Cerebellar nuclear complex (tissue), 1 donor: Measurements from ENCODE around the gene GJD3.

Experiments used
- DNase-seq, 2 experiments: peaks; one replicate each; lab custom pipeline; 2025; lab: John Stamatoyannopoulos, UW

The GJD3 gene

GRCh38 chr17:40322358-40323315, 41.9 kb downstream of the GJD3 start:
- DNase-seq = no peak

DNA sequence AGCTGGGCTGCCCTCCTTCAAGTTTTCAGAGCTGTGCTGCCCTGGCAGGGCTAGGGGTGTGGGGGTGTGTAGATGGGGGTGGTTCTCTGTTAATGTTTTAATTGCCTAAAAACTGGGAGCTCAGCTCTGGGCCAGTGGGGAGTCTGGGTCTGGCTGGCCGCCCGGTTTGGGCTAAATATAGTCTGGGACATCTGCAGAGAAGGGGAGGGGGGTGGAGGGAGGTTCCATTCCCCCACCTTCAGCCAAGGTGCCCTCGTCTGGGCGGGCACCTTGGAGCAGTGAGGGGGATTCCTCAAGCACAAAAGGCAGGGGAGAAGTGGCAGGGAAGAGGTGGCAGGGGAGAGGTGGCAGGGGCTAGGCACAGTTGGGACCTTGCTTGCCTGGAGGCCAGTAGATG, 42.6 kb downstream of the GJD3 start:
- DNase-seq = peak in 1 of 2 experiments; percentile 27

DNA sequence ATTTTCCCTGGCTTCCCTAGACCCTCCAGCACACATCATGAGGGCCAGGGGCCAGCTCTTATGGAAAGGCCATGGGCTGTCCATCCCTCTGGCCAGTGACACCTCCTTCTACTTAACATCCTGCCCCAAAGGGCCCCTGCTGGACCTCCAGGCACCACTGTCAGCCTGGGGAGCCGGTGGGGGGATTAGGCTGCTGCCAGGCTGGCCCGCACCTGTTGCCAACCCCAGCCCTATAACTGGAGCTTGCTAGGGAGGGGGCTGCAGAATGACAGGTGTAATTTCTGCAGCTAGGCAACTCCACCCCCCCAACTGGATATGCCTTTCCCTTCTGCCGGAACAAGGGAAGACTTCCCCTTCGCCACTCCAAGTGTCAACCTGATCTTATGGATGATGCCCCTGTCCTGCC, 43.0 kb downstream of the GJD3 start:
- no peak for DNase-seq

GRCh38 chr17:40320756-40321523, 43.6 kb downstream of the GJD3 start:
- DNase-seq = no peak

DNA sequence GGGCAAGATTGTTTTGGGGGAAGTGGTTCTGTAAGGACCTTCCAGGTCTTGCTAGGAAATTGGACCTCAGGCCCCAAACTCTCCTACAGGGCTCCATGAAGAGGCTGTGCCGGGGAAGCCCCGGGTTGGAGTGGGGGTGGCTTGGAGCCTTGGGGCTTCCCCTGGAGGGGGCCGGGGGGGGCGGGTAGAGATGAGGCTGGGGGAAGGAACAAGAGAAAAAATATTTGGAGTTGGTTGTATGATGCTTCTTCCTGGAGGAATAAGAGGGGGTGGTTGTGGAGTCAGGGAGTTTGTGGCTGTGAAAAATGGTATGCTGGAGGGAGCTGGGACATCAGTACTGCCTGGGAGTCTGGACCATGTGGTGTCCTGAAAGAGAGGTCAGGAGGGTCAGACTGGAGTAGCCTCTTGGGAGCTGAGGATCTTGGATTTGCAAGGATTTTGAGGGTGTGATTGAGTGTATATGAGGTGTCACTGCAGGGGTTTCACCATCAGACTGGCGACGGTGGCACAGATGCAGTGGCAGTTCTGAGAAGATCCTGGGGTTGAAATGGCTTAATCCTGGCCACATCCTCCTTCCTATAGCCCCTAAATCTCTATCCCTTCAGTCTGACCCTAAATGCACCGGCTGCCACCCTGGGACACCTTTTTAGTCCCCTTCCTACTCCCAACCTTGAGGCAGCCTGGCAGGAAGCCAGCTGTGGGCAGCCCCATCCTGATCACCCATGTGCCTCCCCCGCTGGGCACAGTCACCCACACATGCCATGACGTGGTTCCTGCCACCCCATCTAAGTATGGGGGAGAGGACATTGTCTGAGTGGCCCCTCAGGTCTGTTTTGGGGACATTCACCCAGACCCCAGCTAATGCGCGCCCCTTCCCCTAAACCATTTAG, 44.6 kb downstream of the GJD3 start:
- DNase-seq = no peak

DNA sequence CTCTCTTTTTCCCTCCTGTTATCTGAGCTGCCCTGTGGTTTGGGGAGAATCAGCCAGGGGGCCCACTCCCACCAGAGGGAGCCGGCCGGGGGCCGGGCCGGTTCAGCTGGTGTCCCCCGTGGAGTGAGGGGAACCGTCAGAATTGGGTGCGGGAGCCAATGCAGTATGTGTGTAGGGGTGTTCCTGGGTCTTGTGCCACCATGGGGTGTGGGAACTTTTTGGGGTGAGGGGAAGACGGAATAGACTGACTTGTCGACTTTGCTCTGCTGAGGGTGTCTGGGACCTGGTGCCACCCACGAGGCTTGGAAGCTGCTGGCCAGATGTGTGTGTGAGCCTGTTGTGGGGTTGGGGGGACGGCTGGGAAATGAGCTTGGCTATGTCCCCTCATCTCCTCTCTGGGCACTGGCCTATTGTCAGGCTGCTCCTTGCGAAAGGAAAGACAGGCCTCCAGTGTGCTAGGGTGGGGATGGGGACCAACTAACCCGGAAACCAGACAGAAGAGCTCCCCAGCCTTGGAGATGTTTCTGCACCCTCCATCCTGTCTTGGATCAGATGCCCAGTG, 45.6 kb downstream of the GJD3 start:
- no peak for DNase-seq

DNA sequence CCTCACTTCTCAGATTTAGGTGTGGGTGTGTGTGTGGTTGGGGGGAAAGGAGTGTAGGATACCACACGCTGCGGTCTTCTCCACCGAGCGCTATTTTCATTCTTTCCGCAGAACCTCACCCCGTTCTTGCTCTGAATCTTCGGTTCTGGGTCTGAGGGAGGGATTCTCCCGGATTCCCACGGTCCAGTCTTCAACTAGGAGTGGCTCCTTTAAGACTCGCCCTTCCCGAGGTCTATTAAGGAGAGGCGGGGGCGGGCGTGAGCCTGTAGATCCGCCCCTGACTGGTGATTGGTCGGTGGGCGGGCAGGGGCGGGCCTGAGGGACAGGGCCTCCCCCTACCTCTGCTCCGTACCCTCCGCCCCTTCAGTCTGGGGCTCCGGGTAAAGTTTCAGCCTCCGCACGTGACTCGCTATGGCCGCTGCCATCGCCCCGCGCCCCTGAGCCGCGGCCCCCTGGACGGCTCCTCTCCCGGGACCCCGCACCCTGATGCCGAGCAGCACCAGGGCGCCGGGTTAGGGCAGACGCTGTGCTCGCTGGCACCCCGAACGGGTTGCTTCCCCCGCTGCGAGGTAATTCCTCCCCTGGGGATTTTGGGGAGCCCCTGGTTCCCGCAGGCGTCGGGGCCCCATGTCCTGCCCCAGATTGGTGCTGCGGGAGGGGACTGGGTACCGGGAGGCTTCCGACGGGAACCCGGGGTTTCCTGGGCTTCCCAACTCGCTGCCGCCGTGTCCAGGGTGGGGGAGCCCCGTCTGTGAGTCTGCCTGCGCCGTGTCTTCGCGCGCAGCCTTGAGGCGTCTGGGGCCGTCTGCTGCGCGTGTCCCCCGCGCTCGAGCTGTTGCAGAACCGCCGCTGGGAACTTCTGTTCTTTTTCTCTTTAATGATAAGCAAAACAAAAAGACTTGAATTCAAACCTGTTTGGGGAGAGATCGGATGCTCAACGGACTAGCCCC, 46.4 kb downstream of the GJD3 start:
- DNase-seq = peak; percentile 74 to 89

DNA sequence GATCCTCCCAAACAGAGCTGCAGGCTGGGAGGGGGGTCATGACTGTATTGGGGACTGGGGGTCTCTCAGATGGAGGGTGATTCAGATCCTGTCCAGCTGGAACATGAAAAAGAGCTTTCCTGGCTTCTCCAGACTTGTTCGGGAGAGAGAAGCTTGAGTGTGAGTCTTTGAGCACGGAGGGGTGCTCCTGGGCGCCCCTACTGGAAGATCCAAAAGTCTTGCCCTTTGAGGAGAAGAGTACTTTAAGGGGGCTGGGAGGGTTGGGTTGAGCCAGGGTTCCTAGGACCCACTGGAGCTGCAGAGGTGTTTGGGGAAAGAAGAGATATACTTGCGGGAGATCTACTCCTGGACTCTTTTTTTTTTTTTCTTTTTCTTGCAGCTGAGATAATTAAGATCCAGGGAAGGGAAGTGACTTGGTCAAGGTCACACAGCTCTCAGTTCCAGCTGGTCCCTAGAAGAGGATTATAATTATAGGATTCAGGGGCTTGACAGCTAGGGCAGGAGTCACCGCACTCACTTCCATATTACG, 47.1 kb downstream of the GJD3 start:
- DNase-seq = no peak

DNA sequence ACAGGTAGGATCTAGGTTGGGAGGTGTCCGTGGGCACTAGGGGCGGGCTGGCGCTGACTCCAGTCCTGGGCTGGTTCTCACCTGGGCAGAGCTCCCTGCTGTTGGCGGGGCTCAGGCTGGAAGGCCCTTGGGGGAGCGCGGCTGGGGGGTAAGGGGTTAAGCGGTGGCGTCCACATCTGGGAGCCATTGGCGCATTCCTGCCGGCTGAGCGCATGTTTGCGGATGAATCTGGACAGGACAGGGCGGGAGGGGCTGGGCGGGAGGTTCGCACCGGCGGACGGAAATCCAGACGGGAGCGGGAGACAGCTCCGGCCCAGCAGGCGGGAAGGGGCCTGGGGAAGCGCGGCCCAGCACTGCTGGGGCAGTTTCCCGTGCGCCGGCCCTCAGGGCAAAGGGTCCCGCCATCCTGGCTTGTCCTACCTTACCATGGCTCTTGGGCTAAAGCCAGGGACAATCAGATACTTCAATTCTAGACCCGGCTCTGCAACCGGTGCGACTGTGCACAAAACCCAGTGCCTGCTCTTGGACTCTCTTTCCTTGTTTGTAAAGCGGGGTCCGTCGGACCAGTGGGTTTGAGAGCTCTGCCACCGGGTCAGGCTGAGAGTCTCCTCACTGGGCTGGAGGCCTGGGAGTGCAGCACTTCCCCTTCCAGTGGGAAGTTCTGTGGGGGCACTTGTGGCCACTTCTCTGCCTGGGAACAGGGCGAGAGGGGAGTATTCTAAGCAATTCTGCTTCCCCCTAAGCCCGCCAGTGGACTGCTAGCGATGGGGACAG, 47.8 kb downstream of the GJD3 start:
- no peak for DNase-seq

- no peak for DNase-seq
These were observed 48.6 kb downstream of the GJD3 start for GRCh38 chr17:40315678-40316570.

GRCh38 chr17:40315206-40315605, 49.3 kb downstream of the GJD3 start:
- no peak for DNase-seq

- DNase-seq = no peak
These were observed 50.0 kb downstream of the GJD3 start for GRCh38 chr17:40314584-40314956.

DNA sequence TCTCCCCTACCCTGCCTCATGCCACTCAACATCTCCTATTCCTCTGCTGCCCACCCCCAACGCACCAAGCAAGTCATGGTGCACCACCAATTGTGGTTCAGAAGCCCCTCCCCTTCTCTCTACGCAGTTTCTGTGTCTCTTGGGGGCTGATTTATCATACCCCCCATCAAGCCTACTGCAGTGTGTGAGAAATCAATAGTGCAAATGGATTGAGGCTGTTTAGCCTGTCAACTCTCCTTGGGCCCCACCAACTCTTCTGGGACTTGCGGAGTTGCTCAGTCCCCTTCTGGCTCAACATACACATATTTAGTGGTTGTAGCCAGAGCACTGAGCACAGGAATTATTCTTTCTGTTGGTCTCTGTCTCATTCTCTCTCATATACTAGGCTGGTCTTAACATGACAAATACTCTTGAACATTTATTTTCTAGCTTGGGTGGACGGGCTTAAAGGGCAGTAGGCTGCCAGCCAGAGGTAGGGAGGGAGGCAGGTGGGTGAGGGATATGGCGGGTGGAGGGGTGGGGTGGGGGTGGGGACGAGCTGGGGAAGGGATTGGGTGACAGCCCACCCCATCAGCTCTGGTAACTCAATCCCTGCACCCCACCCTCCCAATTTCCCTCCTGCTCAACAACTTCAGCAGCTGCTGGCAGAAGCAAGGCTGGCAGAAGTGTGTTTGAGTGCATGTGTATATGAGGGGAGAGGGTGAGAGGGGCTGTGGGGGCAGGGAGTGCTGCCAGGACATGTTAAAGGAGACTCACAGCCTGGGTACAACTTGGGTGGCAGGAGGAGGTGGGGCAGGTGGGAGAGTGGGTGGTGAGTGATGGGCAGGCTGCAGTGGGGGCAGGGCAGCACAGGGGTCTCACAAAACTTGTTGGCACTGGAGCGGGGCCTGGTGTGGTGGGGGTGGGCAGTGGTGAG, 50.6 kb downstream of the GJD3 start:
- no peak for DNase-seq
